Measurements from ENCODE around the gene KLF9.

Gene KLF9

DNA sequence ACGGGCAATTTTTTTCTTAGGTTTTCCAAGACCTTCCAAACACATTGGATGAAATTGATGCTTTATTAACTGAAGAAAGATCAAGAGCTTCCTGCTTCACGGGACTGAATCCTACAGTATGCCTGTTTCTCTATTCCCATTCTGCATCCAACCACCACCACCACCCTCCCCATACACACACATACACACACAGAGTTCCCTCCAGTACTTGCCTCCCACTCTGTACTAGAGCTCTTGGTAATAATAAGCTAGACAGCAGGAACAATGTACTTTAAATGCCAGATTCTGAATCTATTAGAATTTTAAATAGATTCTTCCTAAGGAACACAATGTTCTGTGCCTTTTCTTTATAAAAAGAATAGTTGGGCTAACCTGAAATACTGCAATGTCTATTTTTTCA, 67.4 kb downstream of the KLF9 start:
- DNase-seq (ENCODE audit: low read depth), result no peak
- Histone ChIP-seq H3K4me1 (ENCODE audit: control insufficient read depth, insufficient read depth, low read length) (peaks cover under 1% of the 10 kb centered on the region), H3K9me3 (ENCODE audit: control insufficient read depth, low read length) (no peaks in the 10 kb centered on the region), H3K27me3 (replicated peaks; ENCODE audit: control insufficient read depth, insufficient read depth, low read length) (no peaks in the 10 kb centered on the region), H3K4me3 (ENCODE audit: low read length) (no peak overlapping the region), H3K9ac (ENCODE audit: low read length) (no peak overlapping the region), H3K36me3 (ENCODE audit: control insufficient read depth, insufficient read depth, low read length, severe bottlenecking) (peaks cover 59% of the 10 kb centered on the region)

DNA sequence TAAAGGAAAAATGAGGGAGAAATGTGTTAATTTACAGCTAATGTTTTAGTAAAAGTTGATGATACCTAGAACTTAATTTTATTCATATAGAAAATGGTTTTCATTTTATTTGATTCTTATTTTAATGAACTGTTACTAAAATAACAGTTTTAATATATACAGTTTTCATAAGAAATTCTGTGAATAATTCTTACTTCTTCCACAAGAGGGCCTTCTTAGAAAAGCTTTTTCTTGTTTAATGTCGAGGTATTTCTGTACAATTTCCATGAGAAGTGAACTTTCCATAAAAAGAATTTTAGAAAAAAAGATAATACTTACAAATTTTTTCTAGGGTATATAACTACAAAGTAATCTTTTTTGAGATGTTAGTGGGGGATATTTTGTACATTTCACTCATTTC, 73.9 kb downstream of the KLF9 start:
- no peaks in the 10 kb centered on the region for H3K9me3 ChIP-seq (ENCODE audit: control insufficient read depth, low read length)
- H3K4me3 ChIP-seq (ENCODE audit: low read length), result no peak overlapping the region
- peaks cover 28% of the 10 kb centered on the region for H3K36me3 ChIP-seq (ENCODE audit: control insufficient read depth, insufficient read depth, low read length, severe bottlenecking)
- peaks cover 7% of the 10 kb centered on the region for H3K4me1 ChIP-seq (ENCODE audit: control insufficient read depth, insufficient read depth, low read length)
- no peak overlapping the region for H3K9ac ChIP-seq (ENCODE audit: low read length)
- no peaks in the 10 kb centered on the region for H3K27me3 ChIP-seq (replicated peaks; ENCODE audit: control insufficient read depth, insufficient read depth, low read length)
- DNase-seq (ENCODE audit: low read depth), result peak; percentile 86
